Spleen (tissue), 11 donors: Measurements from ENCODE around the gene TMEM140. TPM values are rescaled to one million over a fixed set of nuclear protein-coding genes. Genes with fewer than 3 reads are reported as not detected.

Experiments used
- DNase-seq: peaks from one replicate; pipeline ENCODE4 v3.0.0-alpha.2; 2020
- H3K27ac ChIP-seq, 8 donors: fragments of 200-600 bp; sonication (generic) in 7 of 8; 1 replicate in 4 of 8; 2 replicates in 4 of 8; pipeline versions ENCODE4 v1.5.0 to v1.8.0; 2016 to 2021; ENCODE audit warnings: inconsistent platforms in 4 of 8, mild to moderate bottlenecking in 4 of 8, moderate library complexity in 1 of 8
- H3K27me3 ChIP-seq, 7 donors: fragments of 200-600 bp; sonication (generic) in 6 of 7; replicated peaks in 1 of 7; 1 replicate in 4 of 7; 2 replicates in 3 of 7; pipeline versions ENCODE4 v1.5.0 to v1.8.0; 2016 to 2021; ENCODE audit warnings: inconsistent platforms in 3 of 7, mild to moderate bottlenecking in 1 of 7
- H3K36me3 ChIP-seq, 6 donors: fragments of 200-600 bp; sonication (generic) in 5 of 6; 1 replicate in 4 of 6; 2 replicates in 2 of 6; pipeline versions ENCODE4 v1.5.0 to v1.8.0; 2016 to 2021; ENCODE audit warnings: inconsistent platforms in 2 of 6
- H3K4me1 ChIP-seq, 6 donors: fragments of 200-600 bp; sonication (generic) in 5 of 6; 1 replicate in 3 of 6; 2 replicates in 3 of 6; pipeline versions ENCODE4 v1.5.0 to v1.8.0; 2016 to 2021; ENCODE audit warnings: inconsistent platforms in 3 of 6
- H3K4me3 ChIP-seq, 8 donors: fragments of 200-600 bp; sonication (generic) in 7 of 8; 1 replicate in 4 of 8; 2 replicates in 4 of 8; pipeline versions ENCODE4 v1.5.0 to v1.8.0; 2016 to 2021; ENCODE audit warnings: inconsistent platforms in 4 of 8, mild to moderate bottlenecking in 4 of 8, moderate library complexity in 2 of 8
- H3K9me3 ChIP-seq, 8 donors: fragments of 200-600 bp; sonication (generic) in 7 of 8; 1 replicate in 4 of 8; 2 replicates in 4 of 8; pipeline versions ENCODE4 v1.5.0 to v1.8.0; 2016 to 2021; ENCODE audit warnings: inconsistent platforms in 4 of 8
- POLR2A ChIP-seq, 3 donors: fragments of 450-650 bp; IDR thresholded peaks; one replicate each; pipeline ENCODE4 v1.5.1; 2017; ENCODE audit warnings: antibody characterized with exemption in 3 of 3, mild to moderate bottlenecking in 1 of 3
- POLR2AphosphoS5 ChIP-seq, 3 donors: sonication (generic); formaldehyde crosslinking; IDR thresholded peaks; one replicate each; pipeline ENCODE4 v1.5.1; 2017; ENCODE audit warnings: antibody characterized with exemption in 3 of 3
- WGBS, 5 donors: extraction: QIAGEN DNeasy Blood & Tissue Kit in 3 of 5; methylation state at CpG; one replicate each; pipeline versions ENCODE4 v1.1.5 to v1.1.7; 2013 to 2018; 5-methylcytosine and 5-hydroxymethylcytosine counted together
- intact Hi-C: fragments of 100-400 bp; cut with DNase I; formaldehyde crosslinking; loops from one replicate; pipeline ENCODE4 v1.15.0; 2023; ENCODE audit warnings: low total_unique reads
- polyA plus RNA-seq, 3 donors: library from polyadenylated mRNA; stranded (reverse); fragments of 200-250 nt; gene quantifications; one replicate each; pipeline ENCODE4 v1.2.1, GENCODE V29; 2013
- total RNA-seq, 7 donors: library from RNA; depleted of rRNA in 3 of 7; stranded (reverse); fragments of >200 nt in 3 of 7; fragmentation: NEBNext Ultra II Directional in 4 of 7; extraction: Animal tissue kit (Norgen Biotek cat#: 25700) in 4 of 7; gene quantifications; one replicate each; pipeline versions ENCODE4 v1.1.0 to v1.2.1, GENCODE V29; 2016 to 2021
- TF ChIP-seq, protein P1 (sequence below), 11 experiments: fragments of 200-600 bp in 7 of 11; fragments of 450-650 bp in 4 of 11; sonication (generic) in 4 of 11; IDR thresholded peaks in 8 of 11; conservative IDR thresholded peaks in 3 of 11; 1 replicate in 7 of 11; 2 replicates in 4 of 11; pipeline versions ENCODE4 v1.4.0 to v1.8.0; 2016 to 2021; ENCODE audit warnings: antibody characterized with exemption in 11 of 11, inconsistent platforms in 4 of 11, mild to moderate bottlenecking in 1 of 11
- donor health status: healthy with polysubstance abuse.
- donor health status: DM: no; HTN: no; CAD: no; lungs with moderate emphysema.
- donor health status: DM: no; HTN: no; CAD: no.
- donor health status: Bipolar disorder and iron deficiency.
- donor health status: healthy.
- donor health status: DM: no; HTN: no; CAD: no.
- donor health status: DM: yes; HTN: yes; CAD: no.

The TMEM140 gene
- total and polyA plus RNA-seq, 10 donors, result 7.0 to 76.1 (median 43.4) TPM

DNA sequence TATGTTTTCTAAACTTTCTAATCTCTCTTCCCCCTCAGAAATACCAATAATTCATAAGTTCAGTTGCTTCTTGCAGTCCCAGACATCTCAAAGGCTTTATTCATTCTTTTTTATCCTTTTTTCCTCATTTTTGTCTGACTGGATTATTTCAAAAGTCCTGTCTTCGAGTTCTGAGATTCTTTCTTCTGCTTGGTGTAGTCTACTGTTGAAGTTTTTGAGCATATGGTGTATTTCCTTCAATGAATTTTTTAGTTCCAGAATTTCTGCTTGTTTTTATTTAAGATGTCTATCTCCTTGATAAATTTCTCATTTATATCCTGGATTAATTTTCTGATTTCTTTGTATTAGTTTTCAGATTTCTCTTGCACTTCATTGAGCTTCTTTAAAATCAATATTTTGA, 8.4 kb downstream of the TMEM140 start:
- H3K9me3 ChIP-seq, result peaks cover 7 to 47% (median 45%) of the 10 kb centered on the region in 8 donors
- TF ChIP-seq, protein P1, sequence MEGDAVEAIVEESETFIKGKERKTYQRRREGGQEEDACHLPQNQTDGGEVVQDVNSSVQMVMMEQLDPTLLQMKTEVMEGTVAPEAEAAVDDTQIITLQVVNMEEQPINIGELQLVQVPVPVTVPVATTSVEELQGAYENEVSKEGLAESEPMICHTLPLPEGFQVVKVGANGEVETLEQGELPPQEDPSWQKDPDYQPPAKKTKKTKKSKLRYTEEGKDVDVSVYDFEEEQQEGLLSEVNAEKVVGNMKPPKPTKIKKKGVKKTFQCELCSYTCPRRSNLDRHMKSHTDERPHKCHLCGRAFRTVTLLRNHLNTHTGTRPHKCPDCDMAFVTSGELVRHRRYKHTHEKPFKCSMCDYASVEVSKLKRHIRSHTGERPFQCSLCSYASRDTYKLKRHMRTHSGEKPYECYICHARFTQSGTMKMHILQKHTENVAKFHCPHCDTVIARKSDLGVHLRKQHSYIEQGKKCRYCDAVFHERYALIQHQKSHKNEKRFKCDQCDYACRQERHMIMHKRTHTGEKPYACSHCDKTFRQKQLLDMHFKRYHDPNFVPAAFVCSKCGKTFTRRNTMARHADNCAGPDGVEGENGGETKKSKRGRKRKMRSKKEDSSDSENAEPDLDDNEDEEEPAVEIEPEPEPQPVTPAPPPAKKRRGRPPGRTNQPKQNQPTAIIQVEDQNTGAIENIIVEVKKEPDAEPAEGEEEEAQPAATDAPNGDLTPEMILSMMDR (IDR thresholded peaks at IDR 0.05 in 8 of 11, conservative IDR thresholded peaks at IDR 0.05 in 3 of 11), result no peak
- TF ChIP-seq POLR2AphosphoS5 (IDR thresholded peaks at IDR 0.05) (no peak), POLR2A (IDR thresholded peaks at IDR 0.05) (no peak)
- DNase-seq, result no peak
- H3K27me3 ChIP-seq, result no peaks in the 10 kb centered on the region
- H3K4me1 ChIP-seq, result peaks cover 49 to 81% (median 56%) of the 10 kb centered on the region in 6 donors
- intact Hi-C loops, result no loop called here
- no peak overlapping the region for H3K4me3 ChIP-seq
- WGBS, 5 donors, result 91 to 98% (median 93%) methylated on average over 1 of the region's 1 CpG
- no peak overlapping the region for H3K27ac ChIP-seq
- peaks cover 0 to 60% (median 0%) of the 10 kb centered on the region in 6 donors for H3K36me3 ChIP-seq

DNA sequence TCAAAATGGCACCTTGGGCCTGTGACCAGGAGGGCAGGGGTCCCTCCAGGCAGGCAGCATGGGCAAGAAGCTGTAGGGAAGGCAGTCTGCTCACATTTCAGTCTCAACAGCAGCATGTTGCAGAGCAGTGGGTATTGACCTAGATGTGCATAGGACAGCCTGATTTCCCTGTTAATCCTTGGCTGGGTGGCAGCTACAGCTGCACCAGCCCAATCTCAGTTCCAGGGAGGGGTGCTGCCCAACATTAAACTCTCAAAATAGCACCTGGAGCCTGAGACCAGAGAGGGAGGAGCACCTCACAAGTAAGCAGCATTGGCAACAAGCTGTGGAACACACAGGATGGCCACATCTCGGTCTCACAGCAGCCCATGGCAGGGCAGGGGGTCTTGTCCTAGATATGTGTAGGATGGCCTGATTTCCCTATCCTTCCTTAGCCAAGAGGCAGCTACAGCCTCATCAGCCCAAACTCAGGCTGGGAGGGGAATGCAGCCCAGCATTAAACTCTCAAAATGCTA, 10.3 kb downstream of the TMEM140 start:
- intact Hi-C loops, result no loop called here
- WGBS, 5 donors, result 92 to 100% (median 96%) methylated on average over 1 of the region's 1 CpG; no CpG with 5 or more reads in 1 of the 5 donors
- Histone ChIP-seq H3K4me3 (no peak overlapping the region), H3K9me3 (peaks cover 7 to 47% (median 40%) of the 10 kb centered on the region in 8 donors), H3K27me3 (no peaks in the 10 kb centered on the region), H3K4me1 (peaks cover 43 to 74% (median 52%) of the 10 kb centered on the region in 6 donors), H3K36me3 (peaks cover 0 to 56% (median 0%) of the 10 kb centered on the region in 6 donors), H3K27ac (peak overlapping the region; percentile 0 to 98 (median 78))
- TF ChIP-seq POLR2A (IDR thresholded peaks at IDR 0.05) (no peak), POLR2AphosphoS5 (IDR thresholded peaks at IDR 0.05) (no peak)
- TF ChIP-seq, protein P1 (IDR thresholded peaks at IDR 0.05 in 8 of 11, conservative IDR thresholded peaks at IDR 0.05 in 3 of 11), result no peak
- DNase-seq, result no peak

DNA sequence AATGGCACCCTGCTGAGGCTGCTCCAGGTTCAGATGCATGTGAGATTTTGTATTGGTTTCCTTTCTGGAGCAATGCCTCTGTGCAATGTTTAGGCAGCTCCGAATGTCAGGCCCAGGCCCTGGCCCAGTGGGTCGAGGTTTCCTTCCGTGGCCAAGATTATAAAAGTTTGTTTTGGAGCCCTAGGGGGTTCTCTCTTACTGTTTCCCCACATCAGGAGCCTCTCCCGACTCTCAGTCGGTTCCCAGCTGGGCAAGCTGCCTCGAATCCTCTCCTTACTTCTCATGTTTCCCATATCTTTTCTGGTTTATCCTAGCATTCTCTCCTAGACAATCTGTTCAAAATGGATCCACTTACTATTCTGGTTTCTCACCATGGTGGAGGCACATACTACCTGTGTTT, 11.0 kb downstream of the TMEM140 start:
- TF ChIP-seq POLR2A (IDR thresholded peaks at IDR 0.05), result no peak
- no peak for TF ChIP-seq POLR2AphosphoS5 (IDR thresholded peaks at IDR 0.05)
- TF ChIP-seq, protein P1 (IDR thresholded peaks at IDR 0.05 in 8 of 11, conservative IDR thresholded peaks at IDR 0.05 in 3 of 11), result no peak
- H3K27me3 ChIP-seq, result no peaks in the 10 kb centered on the region
- intact Hi-C loops, result no loop called here
- H3K4me3 ChIP-seq, result peak overlapping the region in 1 of 8 donors; percentile 30
- H3K36me3 ChIP-seq, result peaks cover 0 to 58% (median 0%) of the 10 kb centered on the region in 6 donors
- peaks cover 7 to 40% (median 34%) of the 10 kb centered on the region in 8 donors for H3K9me3 ChIP-seq
- WGBS, 5 donors, result 77 to 93% (median 81%) methylated on average over 4 to 6 of the region's 6 CpGs
- H3K4me1 ChIP-seq, result peaks cover 46 to 71% (median 58%) of the 10 kb centered on the region in 6 donors
- H3K27ac ChIP-seq, result peak overlapping the region; percentile 0 to 98 (median 78)
- no peak for DNase-seq

DNA sequence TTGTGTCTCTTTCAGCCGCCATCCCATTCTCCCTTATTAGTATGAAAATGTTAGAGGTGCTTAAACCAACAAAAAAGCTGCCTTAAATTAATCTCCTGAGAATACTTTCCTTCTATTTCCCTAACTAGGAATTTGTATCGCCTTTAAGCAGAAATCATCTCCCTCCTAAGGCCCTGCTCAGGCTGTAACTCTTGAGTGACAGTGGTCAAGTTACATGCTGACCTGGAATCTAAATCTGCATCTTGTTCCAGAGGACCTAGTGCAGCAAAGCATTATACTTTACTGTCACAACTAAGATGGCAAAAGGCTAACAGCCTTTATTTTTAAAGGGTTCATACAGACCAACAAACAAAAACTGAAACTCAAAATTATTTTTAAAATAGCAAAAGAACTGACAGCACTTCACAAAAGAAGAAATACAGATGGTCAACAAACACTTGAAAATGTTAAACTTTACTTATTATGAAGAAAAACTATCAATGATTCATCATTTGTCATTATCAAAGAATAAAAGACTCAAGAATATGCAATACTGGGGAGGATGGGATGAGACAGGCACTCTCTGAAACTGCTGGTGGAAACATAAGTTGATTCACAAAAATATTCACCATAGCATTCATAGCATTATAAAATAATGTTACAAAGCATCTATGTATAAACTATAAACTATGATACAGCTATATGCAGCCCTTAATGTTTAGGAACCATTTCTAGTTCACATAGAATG, 11.7 kb downstream of the TMEM140 start:
- Histone ChIP-seq H3K4me1 (peaks cover 52 to 71% (median 64%) of the 10 kb centered on the region in 6 donors), H3K36me3 (peaks cover 0 to 64% (median 5%) of the 10 kb centered on the region in 6 donors), H3K27me3 (no peaks in the 10 kb centered on the region), H3K9me3 (peaks cover 7 to 34% (median 27%) of the 10 kb centered on the region in 8 donors), H3K27ac (peak overlapping the region; percentile 0 to 98 (median 78)), H3K4me3 (peak overlapping the region in 1 of 8 donors; percentile 30)
- WGBS, 5 donors, result 78 to 88% (median 88%) methylated on average over 2 of the region's 2 CpGs
- peak in 1 of 3 donors; percentile 36 for TF ChIP-seq POLR2AphosphoS5 (IDR thresholded peaks at IDR 0.05)
- TF ChIP-seq, protein P1 (IDR thresholded peaks at IDR 0.05 in 8 of 11, conservative IDR thresholded peaks at IDR 0.05 in 3 of 11), result no peak
- intact Hi-C loops, result loop anchor here (10.0 kb wide), 1 partner anchor 175 kb away; the partner anchor contains the start of gene AGBL3
- DNase-seq, result no peak
